K562 (cell line): ENCODE data around the gene DTNA. TPM values are rescaled to one million over a fixed set of nuclear protein-coding genes. Genes with fewer than 3 reads are reported as not detected.
A peak's percentile ranks its signal among the peaks of the same experiment; 100 is the strongest.

Source experiments
- ATAC-seq: fragments of 200-7000 bp; cut with Tn5 transposase; 3 replicates; pipeline ENCODE4 v1.9.1; 2020; ENCODE audit warnings: moderate library complexity
- BruUV-seq: library from RNA; stranded (reverse); fragments of 400-500 nt; replicated peaks from 2 replicates; lab custom pipeline; 2021; lab: Mats Ljungman, UMichigan
- CTCF ChIA-PET: fragments of 300-600 bp; formaldehyde crosslinking; extraction: SDS; loops from one replicate; lab custom pipeline; 2021; ENCODE audit warnings: low intra/inter-chr PET ratio; lab: Yijun Ruan, JAX
- POLR2A ChIA-PET: fragments of 300-600, 350-650 bp; sonication (Branson Sonifier 250); formaldehyde crosslinking; extraction: SDS; loops from one replicate; lab custom pipeline; 2021; ENCODE audit warnings: antibody characterized with exemption, inconsistent platforms; lab: Yijun Ruan, JAX
- DNase-seq, 4 experiments: peaks; one replicate each; pipeline versions ENCODE4 v3.0.0 to v3.0.0-alpha.2; 2011 to 2018; ENCODE audit warnings: low spot score in 3 of 4, mixed read lengths in 3 of 4; ENCODE audit errors: extremely low read depth in 1 of 4
- FAIRE-seq: peaks from 2 replicates; lab custom pipeline; 2011; peaks lifted over from hg19 to GRCh38; lab: Jason Lieb, UNC
- H2AFZ ChIP-seq: 2 replicates; pipeline ENCODE4 v1.6.0; 2011; ENCODE audit warnings: low read depth, low read length, control low read depth, inconsistent platforms
- H3K27ac ChIP-seq: fragments of 200-600 bp; 3 replicates; pipeline ENCODE4 v1.8.0; 2011; ENCODE audit warnings: low read depth, mild to moderate bottlenecking, control low read depth, inconsistent platforms, low read length, moderate library complexity, mixed read lengths; ENCODE audit errors: extremely low read depth
- H3K27me3 ChIP-seq, 2 experiments: fragments of 300-600 bp in 1 of 2; 2 replicates in 1 of 2; 3 replicates in 1 of 2; pipeline versions ENCODE4 v1.6.0 to v1.8.0; 2011; ENCODE audit warnings: inconsistent platforms in 2 of 2, low read length in 2 of 2, mild to moderate bottlenecking in 1 of 2, mixed read lengths in 1 of 2, moderate library complexity in 1 of 2; ENCODE audit not compliant: control insufficient read depth in 2 of 2, insufficient read depth in 2 of 2
- H3K36me3 ChIP-seq: fragments of 300-600 bp; 3 replicates; pipeline ENCODE4 v1.8.0; 2011; ENCODE audit warnings: mild to moderate bottlenecking, low read length, inconsistent platforms; ENCODE audit not compliant: control insufficient read depth, insufficient read depth
- H3K4me1 ChIP-seq, 2 experiments: fragments of 200-600 bp in 1 of 2; replicated peaks in 1 of 2; 2 replicates in 1 of 2; 3 replicates in 1 of 2; pipeline versions ENCODE4 v1.5.1 to v1.8.0; 2011; ENCODE audit warnings: inconsistent platforms in 2 of 2, low read length in 2 of 2, mild to moderate bottlenecking in 1 of 2, mixed read lengths in 1 of 2, moderate library complexity in 1 of 2; ENCODE audit not compliant: control insufficient read depth in 2 of 2, insufficient read depth in 2 of 2
- H3K4me2 ChIP-seq: 2 replicates; pipeline ENCODE4 v1.6.1; 2011; ENCODE audit warnings: low read length, control low read depth, inconsistent platforms, mixed read lengths; ENCODE audit not compliant: insufficient read depth
- H3K4me3 ChIP-seq: fragments of 200-600 bp; sonication (generic), shearing (Covaris generic); 2 replicates; pipeline ENCODE4 v1.5.1; 2016; ENCODE audit warnings: control low read depth, inconsistent platforms
- H3K79me2 ChIP-seq: fragments of 200-600 bp; 3 replicates; pipeline ENCODE4 v1.8.0; 2011; ENCODE audit warnings: low read length, inconsistent platforms; ENCODE audit not compliant: control insufficient read depth, insufficient read depth
- H3K9ac ChIP-seq, 2 experiments: 2 replicates each; pipeline versions ENCODE4 v1.6.0 to v1.6.1; 2011; ENCODE audit warnings: low read depth in 2 of 2, low read length in 2 of 2, control low read depth in 1 of 2, inconsistent platforms in 1 of 2, mild to moderate bottlenecking in 1 of 2, mixed read lengths in 1 of 2; ENCODE audit not compliant: insufficient read depth in 1 of 2
- H3K9me1 ChIP-seq: one replicate; pipeline ENCODE4 v1.6.0; 2011; ENCODE audit warnings: inconsistent platforms, mild to moderate bottlenecking, low read length, moderate library complexity; ENCODE audit not compliant: control insufficient read depth, insufficient read depth
- H3K9me3 ChIP-seq: replicated peaks from 2 replicates; pipeline ENCODE4 v1.5.1; 2011; ENCODE audit warnings: low read depth, low read length, inconsistent platforms; ENCODE audit not compliant: control insufficient read depth, insufficient read depth
- H4K20me1 ChIP-seq: replicated peaks from 2 replicates; pipeline ENCODE4 v1.6.1; 2011; ENCODE audit warnings: low read length, inconsistent platforms, mixed read lengths; ENCODE audit not compliant: control insufficient read depth, insufficient read depth
- NR2C1 ChIP-seq, 2 experiments: fragments of 450-650 bp; IDR thresholded peaks; 2 replicates each; pipeline ENCODE4 v1.6.1; 2017; ENCODE audit warnings: mild to moderate bottlenecking in 2 of 2, antibody characterized with exemption in 1 of 2, inconsistent platforms in 1 of 2, missing compliant biosample characterization in 1 of 2, missing genetic modification characterization in 1 of 2
- ZNF518B ChIP-seq: fragments of 250-450 bp; sonication (Bioruptor Pico); IDR thresholded peaks from 2 replicates; pipeline ENCODE4 v1.5.0; 2021; ENCODE audit warnings: mild to moderate bottlenecking, moderate library complexity
- WGBS: fragments of 100-300 bp; shearing (Covaris generic); methylation state at CpG from one replicate; pipeline ENCODE4 v1.1.6; 2016; ENCODE audit warnings: low coverage, mixed read lengths; ENCODE audit not compliant: insufficient coverage; ENCODE audit errors: missing lambda C conversion rate; 5-methylcytosine and 5-hydroxymethylcytosine counted together
- in situ Hi-C: fragments of 300-500 bp; cut with MboI; formaldehyde crosslinking; loops from 4 replicates; pipeline ENCODE4 v1.15.0; 2018; ENCODE audit warnings: inconsistent platforms, mixed read lengths
- intact Hi-C: fragments of 100-400 bp; cut with micrococcal nuclease; formaldehyde crosslinking; loops from 2 replicates; pipeline ENCODE4 v1.14.2; 2022
- polyA plus RNA-seq, 8 experiments: library from polyadenylated mRNA; depleted of rRNA in 4 of 8; stranded (reverse) in 5 of 8; unstranded in 3 of 8; fragments of >200 nt; fragmentation: Nextera tagmentation in 2 of 8; fragmentation: Illumina TruSeq in 1 of 8; extraction: Ambion mirVana in 2 of 8; extraction: Trizol in 1 of 8; gene quantifications; 2 replicates each; pipeline versions ENCODE4 v1.2.1 to v1.2.3, GENCODE V29; 2011 to 2014; ENCODE audit warnings: inconsistent platforms in 1 of 8, missing spikeins in 1 of 8
- total RNA-seq, 7 experiments: library from RNA; depleted of rRNA in 6 of 7; stranded (reverse); fragments of >200 nt in 6 of 7; fragmentation: Illumina TruSeq in 2 of 7; extraction: Trizol in 2 of 7; gene quantifications; 2 replicates each; pipeline versions ENCODE4 v1.2.1 to v1.2.3, GENCODE V29; 2011 to 2021; ENCODE audit warnings: low replicate concordance in 1 of 7

The DTNA gene
- total and polyA plus RNA-seq, 9 of the 15 experiments (the other 6 are each of a cell fraction or from before 2014, with no cell fraction given), result 0.07 to 2.4 (median 0.22) TPM; not detected in 2

- WGBS, result 11% methylated on average over 7 of the region's 7 CpGs
- Histone ChIP-seq H3K4me1 (peaks cover 0 to 3% of the 10 kb centered on the region in 2 experiments; a peak in 1 of 5 replicates), H3K9me3 (no peaks in the 10 kb centered on the region), H3K27ac (no peak overlapping the region), H3K36me3 (no peaks in the 10 kb centered on the region), H3K9me1 (no peaks in the 10 kb centered on the region), H4K20me1 (no peaks in the 10 kb centered on the region), H3K4me3 (no peak overlapping the region), H3K9ac (no peak overlapping the region), H2AFZ (no peak overlapping the region), H3K79me2 (no peaks in the 10 kb centered on the region)
- DNase-seq (no peak), ATAC-seq (no peak), FAIRE-seq (no peak)
- BruUV-seq, result no TSS peak
- CTCF ChIA-PET, result no interaction called here
- POLR2A ChIA-PET, result no interaction called here
- TF ChIP-seq NR2C1 (IDR thresholded peaks at IDR 0.05), result no peak
- TF ChIP-seq NR2C1 (tag; IDR thresholded peaks at IDR 0.05), result 0 out of 2 replicates have a peak, but pooled peaks have one; percentile 16
- no peak for TF ChIP-seq ZNF518B (CRISPR knock-in tag)
- TF ChIP-seq, all 486 proteins: peak for 1
- intact Hi-C loops (no loop called here), in situ Hi-C loops (no loop called here)
- H3K4me2 ChIP-seq, result no peak overlapping the region
- no peaks in the 10 kb centered on the region for H3K27me3 ChIP-seq
These were observed 218.1 kb downstream of the DTNA start for GRCh38 chr18:34928088-34928753.
